ENCODE data around the gene C2CD4D.

- no peak for TF ChIP-seq CTCF (conservative IDR thresholded peaks at IDR 0.05; ENCODE audit: low read depth, low read length)
- no peak for TF ChIP-seq EZH2 (IDR thresholded peaks at IDR 0.05; ENCODE audit: borderline replicate concordance, low read depth, low read length, poor library complexity, severe bottlenecking)
Observed at GRCh38 chr1:151828921-151829320, 10.7 kb downstream of the C2CD4D start.
